Transverse colon (tissue), 4 donors: ENCODE data around the gene PRTN3. TPM values are rescaled to one million over a fixed set of nuclear protein-coding genes. Genes with fewer than 3 reads are reported as not detected.

ENCODE experiments used
- DNase-seq: peaks from one replicate; pipeline ENCODE4 v3.0.0-alpha.2; 2019
- H3K27ac ChIP-seq, 4 donors: fragments of 200-600 bp; sonication (generic); 2 replicates each; pipeline ENCODE4 v1.5.1; 2016 to 2018; ENCODE audit warnings: inconsistent platforms in 4 of 4
- H3K27me3 ChIP-seq: fragments of 200-600 bp; sonication (generic); 2 replicates; pipeline ENCODE4 v1.5.1; 2017; ENCODE audit warnings: inconsistent platforms
- H3K36me3 ChIP-seq, 4 donors: fragments of 200-600 bp; sonication (generic); 2 replicates each; pipeline ENCODE4 v1.5.1; 2017 to 2019; ENCODE audit warnings: inconsistent platforms in 4 of 4
- H3K4me1 ChIP-seq, 4 donors: fragments of 200-600 bp; sonication (generic); 2 replicates each; pipeline ENCODE4 v1.5.1; 2017 to 2020; ENCODE audit warnings: inconsistent platforms in 4 of 4
- H3K4me3 ChIP-seq, 4 donors: fragments of 200-600 bp; sonication (generic); 1 replicate in 1 of 4; 2 replicates in 3 of 4; pipeline versions ENCODE4 v1.5.1 to v1.6.1; 2017 to 2019; ENCODE audit warnings: inconsistent platforms in 4 of 4
- H3K9me3 ChIP-seq, 2 donors: fragments of 200-600 bp; sonication (generic); 2 replicates each; pipeline ENCODE4 v1.5.1; 2017 to 2019; ENCODE audit warnings: inconsistent platforms in 2 of 2
- EP300 ChIP-seq: sonication (generic); formaldehyde crosslinking; IDR thresholded peaks from one replicate; pipeline ENCODE4 v1.6.1; 2017; ENCODE audit warnings: antibody characterized with exemption, low read depth
- POLR2A ChIP-seq: fragments of 450-650 bp; IDR thresholded peaks from one replicate; pipeline ENCODE4 v1.6.1; 2016; ENCODE audit warnings: antibody characterized with exemption, mild to moderate bottlenecking, moderate library complexity
- POLR2AphosphoS5 ChIP-seq, 3 donors: sonication (generic); formaldehyde crosslinking; IDR thresholded peaks; one replicate each; pipeline ENCODE4 v1.6.1; 2016; ENCODE audit warnings: antibody characterized with exemption in 3 of 3
- WGBS, 2 donors: methylation state at CpG; one replicate each; pipeline ENCODE4 v1.1.5; 2018; ENCODE audit warnings: low coverage in 1 of 2; 5-methylcytosine and 5-hydroxymethylcytosine counted together
- in situ Hi-C, 4 donors: fragments of 200-750 bp; cut with MboI; loops; one replicate each; pipeline versions ENCODE4 v1.15.0 to v1.15.1; 2017; ENCODE audit warnings: low sequenced_read_pairs in 3 of 4, low pct_ligation_motif_present in 1 of 4, low pct_unique_long_range_greater_than_20kb in 1 of 4
- intact Hi-C: fragments of 100-400 bp; cut with DNase I; formaldehyde crosslinking; loops from one replicate; pipeline ENCODE4 v1.15.1; 2023; ENCODE audit warnings: low total_unique reads
- total RNA-seq, 4 donors: library from RNA; depleted of rRNA; stranded (reverse); fragments of >200 nt; gene quantifications; one replicate each; pipeline ENCODE4 v1.1.0, GENCODE V29; 2016
- TF ChIP-seq, protein P1 (sequence below), 5 experiments: fragments of 200-600 bp in 3 of 5; fragments of 450-650 bp in 2 of 5; sonication (generic) in 3 of 5; IDR thresholded peaks; 1 replicate in 2 of 5; 2 replicates in 3 of 5; pipeline ENCODE4 v1.5.1; 2016 to 2017; ENCODE audit warnings: antibody characterized with exemption in 5 of 5, inconsistent platforms in 3 of 5, mild to moderate bottlenecking in 2 of 5, moderate library complexity in 1 of 5

The PRTN3 gene
- total RNA-seq, 4 donors from 2014 or later: not detected

GRCh38 chr19:867855-868457 is 27.2 kb downstream of the PRTN3 start:
- Histone ChIP-seq H3K27ac (peak overlapping the region in 2 of 4 donors; percentile 66 to 89), H3K27me3 (no peaks in the 10 kb centered on the region), H3K4me1 (peaks cover 18 to 33% (median 25%) of the 10 kb centered on the region in 4 donors), H3K9me3 (no peaks in the 10 kb centered on the region), H3K36me3 (peaks cover 0 to 5% (median 0%) of the 10 kb centered on the region in 4 donors), H3K4me3 (no peak overlapping the region)
- intact Hi-C loops (no loop called here), in situ Hi-C loops (loop anchor here in 1 of 4 donors (25.0 kb wide), 1 partner anchor 119 kb away; the partner anchor contains the start of gene WDR18)
- TF ChIP-seq EP300 (no peak), POLR2AphosphoS5 (IDR thresholded peaks at IDR 0.05) (no peak), POLR2A (no peak)
- TF ChIP-seq, protein P1, sequence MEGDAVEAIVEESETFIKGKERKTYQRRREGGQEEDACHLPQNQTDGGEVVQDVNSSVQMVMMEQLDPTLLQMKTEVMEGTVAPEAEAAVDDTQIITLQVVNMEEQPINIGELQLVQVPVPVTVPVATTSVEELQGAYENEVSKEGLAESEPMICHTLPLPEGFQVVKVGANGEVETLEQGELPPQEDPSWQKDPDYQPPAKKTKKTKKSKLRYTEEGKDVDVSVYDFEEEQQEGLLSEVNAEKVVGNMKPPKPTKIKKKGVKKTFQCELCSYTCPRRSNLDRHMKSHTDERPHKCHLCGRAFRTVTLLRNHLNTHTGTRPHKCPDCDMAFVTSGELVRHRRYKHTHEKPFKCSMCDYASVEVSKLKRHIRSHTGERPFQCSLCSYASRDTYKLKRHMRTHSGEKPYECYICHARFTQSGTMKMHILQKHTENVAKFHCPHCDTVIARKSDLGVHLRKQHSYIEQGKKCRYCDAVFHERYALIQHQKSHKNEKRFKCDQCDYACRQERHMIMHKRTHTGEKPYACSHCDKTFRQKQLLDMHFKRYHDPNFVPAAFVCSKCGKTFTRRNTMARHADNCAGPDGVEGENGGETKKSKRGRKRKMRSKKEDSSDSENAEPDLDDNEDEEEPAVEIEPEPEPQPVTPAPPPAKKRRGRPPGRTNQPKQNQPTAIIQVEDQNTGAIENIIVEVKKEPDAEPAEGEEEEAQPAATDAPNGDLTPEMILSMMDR (IDR thresholded peaks at IDR 0.05): no peak
- WGBS, 2 donors: 93% methylated on average over 39 of the region's 39 CpGs; no CpG with 5 or more reads in 1 of the 2 donors
- DNase-seq: no peak

DNA sequence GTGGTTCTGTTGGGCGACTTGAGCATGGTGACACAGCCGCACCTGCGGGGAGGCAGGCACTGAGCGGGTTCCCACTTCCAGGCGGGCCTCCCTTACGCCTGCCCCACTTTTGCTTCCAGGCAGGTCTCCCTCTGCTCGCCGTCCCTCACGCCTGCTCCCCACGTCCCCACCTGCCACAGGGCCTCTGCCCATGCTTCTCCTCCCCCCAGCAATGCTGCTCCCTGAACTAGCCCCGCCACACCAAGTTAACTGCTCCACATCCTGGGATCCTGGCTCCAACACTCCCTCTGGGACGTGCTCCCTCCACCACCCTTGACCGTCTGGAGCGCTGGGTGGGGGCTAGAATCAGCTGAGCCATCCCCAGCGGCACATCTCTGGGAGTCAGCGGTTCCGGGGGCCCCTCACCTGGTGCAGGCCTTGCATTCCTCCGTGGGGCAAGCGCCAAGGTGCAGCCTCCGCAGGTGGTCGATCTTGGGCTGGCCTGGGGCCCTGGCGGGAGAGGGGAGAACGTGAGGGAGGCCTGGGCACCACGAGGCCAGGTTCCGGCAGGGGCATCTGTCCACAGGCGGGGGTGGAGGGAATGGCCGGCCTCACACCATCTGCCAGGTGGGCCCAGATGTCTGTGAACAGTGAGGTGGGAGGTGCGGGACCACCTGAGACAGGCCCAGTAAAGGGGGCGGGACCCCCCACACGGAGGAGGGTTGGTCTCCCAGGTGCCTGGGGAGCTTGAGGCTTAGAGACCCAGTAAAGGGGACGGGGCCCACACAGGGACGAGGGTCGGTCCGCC is 27.9 kb downstream of the PRTN3 start:
- H3K36me3 ChIP-seq: peaks cover 0 to 5% (median 0%) of the 10 kb centered on the region in 4 donors
- H3K4me1 ChIP-seq: peaks cover 13 to 28% (median 21%) of the 10 kb centered on the region in 4 donors
- DNase-seq: no peak
- 80 to 93% methylated on average over 1 to 34 of the region's 34 CpGs for WGBS, 2 donors
- in situ Hi-C loops: loop anchor here in 1 of 4 donors (25.0 kb wide), 1 partner anchor 119 kb away; the partner anchor contains the start of gene WDR18
- no peaks in the 10 kb centered on the region for H3K9me3 ChIP-seq
- peak overlapping the region; percentile 66 to 89 (median 78) for H3K27ac ChIP-seq
- H3K4me3 ChIP-seq: no peak overlapping the region
- intact Hi-C loops: no loop called here
- no peaks in the 10 kb centered on the region for H3K27me3 ChIP-seq
- TF ChIP-seq EP300 (no peak), POLR2A (no peak), POLR2AphosphoS5 (IDR thresholded peaks at IDR 0.05) (no peak)
- TF ChIP-seq, protein P1 (IDR thresholded peaks at IDR 0.05): no peak

DNA sequence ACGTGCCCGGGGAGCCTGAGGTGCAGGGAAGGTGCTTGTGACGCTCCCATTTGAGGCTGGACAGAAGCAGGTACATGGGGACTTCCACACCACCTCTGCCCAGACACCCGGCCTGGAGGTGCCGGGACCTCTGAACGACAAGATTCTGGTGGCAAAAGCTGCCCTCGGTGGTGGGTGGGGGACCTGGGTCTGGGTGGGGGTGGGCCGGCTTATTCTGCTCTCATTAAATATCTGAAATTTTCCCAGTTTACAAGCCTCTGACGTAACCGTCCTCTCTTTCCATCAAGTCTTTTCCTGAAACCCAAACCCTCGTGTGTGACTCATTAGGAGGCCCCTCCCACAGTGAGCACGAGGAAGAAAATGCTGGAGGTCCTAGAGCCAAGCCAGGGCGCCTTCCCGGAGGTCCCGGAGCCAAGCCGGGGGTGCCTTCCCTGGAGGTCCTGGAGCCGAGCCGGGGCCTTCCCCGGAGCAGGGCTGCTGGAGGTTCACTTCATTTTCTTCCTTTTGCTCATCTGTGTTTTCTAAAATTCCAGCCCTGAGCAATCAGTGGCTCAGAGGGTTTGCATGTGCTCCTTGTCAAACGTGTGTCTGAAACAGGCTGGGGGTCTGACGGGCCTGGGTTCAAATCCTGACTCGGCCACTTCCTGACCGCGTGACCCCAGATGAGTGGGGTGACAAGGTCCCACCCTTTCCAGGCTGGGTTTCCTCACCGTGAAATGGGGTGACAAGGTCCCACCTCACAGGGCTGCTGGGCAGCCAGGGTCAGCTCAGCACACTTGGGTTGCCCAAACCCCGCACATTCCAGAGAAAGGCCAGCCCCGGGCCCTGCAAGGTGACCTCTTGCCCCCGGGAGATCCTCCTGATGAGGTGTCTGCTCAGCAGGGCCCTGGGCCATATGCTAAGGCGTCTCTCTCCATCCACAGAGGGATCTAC is 28.7 kb downstream of the PRTN3 start:
- H3K4me1 ChIP-seq: peaks cover 12 to 25% (median 18%) of the 10 kb centered on the region in 4 donors
- no peaks in the 10 kb centered on the region for H3K9me3 ChIP-seq
- 70% methylated on average over 29 of the region's 29 CpGs; no CpG with 5 or more reads in 1 of the 2 donors for WGBS, 2 donors
- no peak overlapping the region for H3K4me3 ChIP-seq
- peaks cover 0 to 5% (median 0%) of the 10 kb centered on the region in 4 donors for H3K36me3 ChIP-seq
- in situ Hi-C loops (loop anchor here in 1 of 4 donors (25.0 kb wide), 1 partner anchor 118 kb away; the partner anchor contains the start of gene WDR18), intact Hi-C loops (no loop called here)
- TF ChIP-seq EP300 (no peak), POLR2A (no peak), POLR2AphosphoS5 (IDR thresholded peaks at IDR 0.05) (peak in 1 of 3 donors; percentile 9)
- TF ChIP-seq, protein P1 (IDR thresholded peaks at IDR 0.05): no peak
- DNase-seq: peak; percentile 65
- H3K27me3 ChIP-seq: no peaks in the 10 kb centered on the region
- peak overlapping the region; percentile 66 to 89 (median 78) for H3K27ac ChIP-seq
